Esophagus mucosa (tissue), 1 donor: ENCODE data around the gene RNASEH2C. TPM values are rescaled to one million over a fixed set of nuclear protein-coding genes. Genes with fewer than 3 reads are reported as not detected.
"Not testable (repeated sequence)": the region's sequence is repeated elsewhere in the genome, so short reads cannot be mapped to it uniquely, and the experiment has no call there.

Source experiments
- ATAC-seq: fragments of 200-7000 bp; cut with Tn5 transposase; one replicate; pipeline ENCODE4 v1.9.1; 2020
- total RNA-seq: library from RNA; stranded (reverse); gene quantifications from one replicate; pipeline ENCODE4 v1.2.4, GENCODE V29; 2023
- donor health status: DM: yes; HTN: yes; CAD: no.

The RNASEH2C gene
- total RNA-seq, 1 donor from 2014 or later, result 28.7 TPM

DNA sequence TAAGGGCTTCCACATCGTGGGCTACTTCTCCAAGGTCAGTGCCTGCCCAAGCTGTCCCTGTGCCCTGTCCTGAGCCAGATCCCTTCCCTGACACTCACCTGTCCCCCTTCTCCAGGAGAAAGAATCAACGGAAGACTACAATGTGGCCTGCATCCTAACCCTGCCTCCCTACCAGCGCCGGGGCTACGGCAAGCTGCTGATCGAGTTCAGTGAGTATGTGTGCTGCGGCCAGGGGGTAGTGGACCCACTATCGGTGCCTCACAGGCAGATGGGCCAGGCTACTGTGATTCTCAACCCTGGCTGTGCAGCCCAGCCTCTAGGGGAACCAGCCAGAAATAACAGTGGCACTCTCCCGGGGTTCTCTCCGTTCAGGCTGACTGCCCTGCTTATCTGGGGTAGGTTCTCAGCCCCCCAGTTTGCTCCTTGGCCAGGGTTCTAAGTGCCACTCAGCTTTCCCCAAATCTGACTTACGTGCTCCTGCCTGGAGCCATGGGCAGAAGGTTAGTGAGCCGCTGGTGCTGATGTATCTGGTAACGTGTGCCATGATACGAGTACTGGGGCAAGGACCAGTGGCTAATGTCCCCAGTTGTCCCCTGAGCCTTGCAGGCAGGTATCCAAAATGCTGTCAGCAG is 3.7 kb downstream of the RNASEH2C start:
- ATAC-seq, result no peak

DNA sequence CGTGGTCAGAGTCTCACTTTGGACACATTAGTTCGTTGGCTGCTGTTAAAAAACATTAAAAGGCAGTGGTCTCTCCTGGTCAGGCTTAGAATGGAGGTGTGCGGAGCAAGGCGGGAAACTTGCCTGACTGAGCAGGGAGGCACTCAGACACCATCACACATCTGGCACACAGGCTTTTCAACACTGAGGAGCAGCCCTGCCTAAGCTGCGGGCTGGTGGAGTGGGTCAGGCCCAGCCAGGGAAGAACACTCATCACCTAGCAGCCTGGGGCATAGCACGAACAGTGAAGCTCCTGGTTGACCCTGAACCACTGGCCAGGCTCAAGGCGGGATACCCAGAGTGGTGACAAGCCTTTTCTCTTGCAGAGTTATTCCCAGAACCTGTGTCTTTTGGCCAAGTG is 4.3 kb downstream of the RNASEH2C start:
- no peak for ATAC-seq

DNA sequence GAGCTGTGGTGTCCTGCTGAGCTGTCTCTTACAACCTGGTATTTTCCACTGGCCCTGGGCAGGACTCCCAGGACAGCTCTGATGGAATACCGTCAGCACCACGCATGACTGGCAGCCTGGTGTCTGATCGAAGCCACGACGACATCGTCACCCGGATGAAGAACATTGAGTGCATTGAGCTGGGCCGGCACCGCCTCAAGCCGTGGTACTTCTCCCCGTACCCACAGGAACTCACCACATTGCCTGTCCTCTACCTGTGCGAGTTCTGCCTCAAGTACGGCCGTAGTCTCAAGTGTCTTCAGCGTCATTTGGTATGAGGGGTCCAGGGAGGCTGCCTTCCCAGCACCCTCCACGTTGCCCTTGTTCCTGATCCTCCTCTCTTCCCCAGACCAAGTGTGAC is 6.2 kb downstream of the RNASEH2C start:
- ATAC-seq, result no peak

DNA sequence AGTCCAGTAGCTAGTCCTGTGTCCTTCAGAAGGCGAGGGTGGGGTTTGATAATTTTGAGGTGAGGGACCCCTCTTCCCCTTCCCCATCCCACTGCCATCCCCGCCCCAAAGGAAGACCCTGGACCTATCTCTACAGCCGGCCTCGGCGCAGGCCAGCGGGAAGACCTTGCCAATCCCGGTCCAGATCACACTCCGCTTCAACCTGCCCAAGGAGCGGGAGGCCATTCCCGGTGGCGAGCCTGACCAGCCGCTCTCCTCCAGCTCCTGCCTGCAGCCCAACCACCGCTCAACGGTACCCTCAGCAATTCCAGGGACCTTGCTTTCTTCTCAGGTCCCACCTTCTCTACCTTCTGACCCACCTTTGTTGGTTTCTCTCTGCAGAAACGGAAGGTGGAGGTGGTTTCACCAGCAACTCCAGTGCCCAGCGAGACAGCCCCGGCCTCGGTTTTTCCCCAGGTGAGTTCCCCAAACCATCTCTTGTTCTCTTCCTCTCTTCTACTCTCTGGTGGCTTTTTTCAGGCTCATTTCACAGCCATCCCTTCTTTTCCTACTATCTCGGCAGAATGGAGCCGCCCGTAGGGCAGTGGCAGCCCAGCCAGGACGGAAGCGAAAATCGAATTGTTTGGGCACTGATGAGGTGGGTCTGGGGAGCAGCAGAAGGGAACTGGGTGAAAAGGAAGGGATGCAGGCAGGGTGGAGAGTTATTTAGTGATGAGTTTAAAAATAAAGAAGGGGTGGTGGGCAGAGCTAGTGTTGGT is 7.2 kb downstream of the RNASEH2C start:
- ATAC-seq, result no peak

DNA sequence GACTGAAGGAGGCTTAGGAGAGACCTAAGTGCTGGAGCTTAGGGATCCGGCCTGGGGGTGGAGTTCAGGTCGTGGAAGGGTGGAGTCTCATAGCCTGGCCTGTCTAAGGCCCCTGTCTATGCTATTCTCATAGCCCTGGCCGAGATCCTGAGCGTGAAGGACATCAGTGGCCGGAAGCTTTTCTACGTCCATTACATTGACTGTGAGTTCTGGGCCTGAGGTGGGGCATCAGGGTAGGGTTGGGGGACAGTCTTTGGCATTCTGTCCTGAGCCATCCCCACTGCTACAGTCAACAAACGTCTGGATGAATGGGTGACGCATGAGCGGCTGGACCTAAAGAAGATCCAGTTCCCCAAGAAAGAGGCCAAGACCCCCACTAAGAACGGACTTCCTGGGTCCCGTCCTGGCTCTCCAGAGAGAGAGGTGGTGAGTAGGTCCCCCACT is 7.9 kb downstream of the RNASEH2C start:
- ATAC-seq, result no peak

DNA sequence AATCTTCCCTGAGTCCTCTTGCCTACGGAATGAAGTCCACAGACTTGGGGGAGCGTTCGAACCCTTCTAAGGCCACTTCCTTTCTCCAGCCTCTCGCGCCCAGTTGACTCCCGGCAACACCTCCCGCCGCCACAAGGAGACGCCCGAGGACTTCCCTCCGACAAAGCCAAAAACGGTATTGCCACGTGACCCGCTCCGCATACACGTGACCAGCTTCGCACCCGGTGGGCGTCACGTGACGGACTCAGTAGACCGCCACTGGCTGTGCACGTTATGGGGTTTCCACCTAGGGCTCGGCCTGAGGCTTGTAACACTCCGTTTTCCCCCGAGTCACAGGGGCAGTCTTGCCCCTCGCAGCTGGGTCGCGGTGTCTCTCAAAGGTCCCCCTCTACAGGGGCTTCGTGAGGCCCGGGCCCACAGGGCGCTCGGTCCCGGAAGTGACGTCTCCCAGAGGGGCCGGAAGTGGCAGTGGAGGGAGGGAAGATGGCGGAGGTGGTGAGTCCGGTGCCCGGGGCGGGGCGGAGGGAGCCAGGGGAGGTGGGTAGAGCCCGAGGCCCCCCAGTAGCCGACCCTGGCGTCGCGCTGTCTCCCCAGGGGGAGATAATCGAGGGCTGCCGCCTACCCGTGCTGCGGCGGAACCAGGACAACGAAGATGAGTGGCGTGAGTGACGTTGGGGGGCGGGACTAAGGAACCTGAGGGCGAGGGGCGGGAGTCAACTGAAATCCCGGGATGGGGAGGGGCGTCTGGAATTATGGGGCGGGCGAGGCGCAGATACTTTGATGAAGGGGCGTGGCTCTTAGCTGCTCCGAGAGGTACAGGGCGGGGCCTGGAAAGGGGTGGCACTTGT is 8.6 kb downstream of the RNASEH2C start, which contains the start of gene KAT5:
Gene KAT5, plus strand, starts transcription at position 468 of the 848 bp plus-strand sequence. Its CDS starts 16 bp downstream, at position 484.
- ATAC-seq, result peak; percentile 91

DNA sequence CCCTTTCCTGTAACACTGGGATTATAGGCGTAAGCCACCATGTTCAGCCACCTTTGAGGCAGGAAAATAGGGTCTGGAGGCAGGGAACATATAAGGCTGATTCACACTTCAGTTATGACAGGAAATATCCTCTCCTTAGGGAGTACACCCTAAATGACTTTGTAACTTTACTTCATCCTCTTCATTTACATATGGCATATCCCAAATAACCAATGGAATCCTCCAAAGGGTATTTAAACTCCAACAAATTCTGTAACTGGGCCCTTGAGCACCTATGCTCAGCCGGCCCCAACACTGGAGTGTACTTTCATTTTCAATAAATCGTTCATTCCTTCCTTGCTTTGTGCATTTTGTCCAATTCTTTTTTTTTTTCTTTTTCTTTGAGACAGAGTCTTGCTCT is 10.2 kb downstream of the RNASEH2C start:
- no peak for ATAC-seq

DNA sequence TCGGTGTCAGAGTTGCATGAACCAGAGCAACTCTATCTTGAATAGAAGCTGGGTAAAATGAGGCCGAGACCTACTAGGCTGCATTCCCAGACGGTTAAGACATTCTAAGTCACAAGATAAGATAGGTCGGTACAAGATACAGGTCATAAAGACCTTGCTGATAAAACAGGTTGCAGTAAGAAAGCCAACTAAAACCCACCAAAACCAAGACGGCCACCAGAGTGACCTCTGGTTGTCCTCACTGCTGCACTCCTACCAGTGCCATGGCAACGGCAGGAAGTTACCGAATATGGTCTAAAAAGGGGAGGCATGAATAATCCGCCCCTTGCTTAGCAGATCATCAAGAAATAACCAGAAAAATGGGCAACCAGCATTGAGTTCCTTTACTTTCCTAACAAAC is 10.9 kb downstream of the RNASEH2C start:
- ATAC-seq, result no peak

DNA sequence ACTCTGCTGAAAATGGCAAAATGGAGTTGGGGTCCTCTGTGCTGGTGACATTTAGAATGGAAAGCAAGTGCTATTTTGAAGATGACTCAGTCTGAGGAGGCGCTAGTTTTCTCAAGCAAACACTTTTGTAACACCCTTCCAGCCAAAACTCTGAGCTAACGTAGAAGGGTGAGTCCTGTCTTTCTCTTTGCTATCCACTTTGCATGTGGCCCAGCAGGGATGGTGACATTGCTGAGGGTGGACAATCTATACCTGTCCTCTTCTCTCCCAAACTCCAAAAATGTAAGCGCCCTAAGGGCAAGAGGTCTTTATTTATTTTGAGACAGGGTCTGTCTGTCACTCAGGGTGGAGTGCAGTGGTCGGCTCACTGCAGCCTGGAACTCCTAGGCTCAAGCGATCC is 12.1 kb downstream of the RNASEH2C start:
- no peak for ATAC-seq

DNA sequence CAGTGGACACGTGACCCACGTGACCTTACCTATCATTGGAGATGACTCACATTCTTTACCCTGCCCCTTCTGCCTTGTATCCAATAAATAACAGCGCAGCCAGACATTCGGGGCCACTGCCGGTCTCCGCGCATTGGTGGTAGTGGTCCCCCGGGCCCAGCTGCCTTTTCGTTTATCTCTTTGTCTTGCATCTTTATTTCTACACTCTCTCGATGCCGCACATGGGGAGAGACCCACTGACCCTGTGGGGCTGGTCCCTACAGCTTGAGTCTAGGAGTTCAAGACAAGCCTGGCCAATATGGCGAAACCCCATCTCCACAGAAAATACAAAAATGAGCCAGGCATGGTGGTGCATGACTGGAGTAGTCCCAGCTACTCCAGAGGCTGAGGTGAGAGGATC is 13.6 kb downstream of the RNASEH2C start:
- ATAC-seq, result not testable (repeated sequence)

DNA sequence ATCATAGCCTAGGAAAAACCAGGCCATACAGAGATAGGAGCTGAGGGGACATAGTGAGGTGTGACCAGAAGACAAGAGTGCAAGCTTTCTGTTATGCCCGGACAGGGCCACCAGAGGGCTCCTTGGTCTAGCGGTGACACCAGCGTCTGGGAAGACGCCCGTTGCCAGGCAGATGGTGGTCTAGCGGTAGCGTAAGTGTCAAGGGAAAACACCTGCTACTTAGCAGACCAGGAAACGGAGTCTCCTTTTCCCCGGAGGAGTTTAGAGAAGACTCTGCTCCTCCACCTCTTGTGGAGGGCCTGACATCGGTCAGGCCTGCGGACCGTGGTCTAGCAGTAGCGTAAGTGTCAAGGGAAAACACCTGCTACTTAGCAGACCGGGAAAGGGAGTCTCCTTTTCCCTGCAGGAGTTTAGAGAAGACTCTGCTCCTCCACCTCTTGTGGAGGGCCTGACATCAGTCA is 14.3 kb downstream of the RNASEH2C start:
- ATAC-seq, result not testable (repeated sequence)

DNA sequence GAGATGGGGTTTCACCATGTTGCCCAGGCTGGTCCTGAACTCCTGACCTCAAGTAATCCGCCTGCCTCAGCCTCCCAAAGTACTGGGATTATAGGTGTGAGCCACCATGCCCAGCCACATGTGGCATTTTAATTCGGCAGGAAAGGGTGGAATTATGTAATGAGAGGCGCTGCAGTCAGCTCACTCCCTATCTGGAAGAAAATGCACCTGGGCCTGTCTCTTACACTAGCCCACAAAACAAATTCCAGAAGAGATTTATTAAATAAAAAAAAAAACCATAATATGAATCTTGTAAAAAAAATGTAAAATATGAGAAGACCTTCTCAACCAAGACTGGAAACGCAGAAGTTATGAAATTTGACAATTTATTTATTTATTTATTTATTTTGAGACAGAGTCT is 16.8 kb downstream of the RNASEH2C start:
- ATAC-seq, result no peak

DNA sequence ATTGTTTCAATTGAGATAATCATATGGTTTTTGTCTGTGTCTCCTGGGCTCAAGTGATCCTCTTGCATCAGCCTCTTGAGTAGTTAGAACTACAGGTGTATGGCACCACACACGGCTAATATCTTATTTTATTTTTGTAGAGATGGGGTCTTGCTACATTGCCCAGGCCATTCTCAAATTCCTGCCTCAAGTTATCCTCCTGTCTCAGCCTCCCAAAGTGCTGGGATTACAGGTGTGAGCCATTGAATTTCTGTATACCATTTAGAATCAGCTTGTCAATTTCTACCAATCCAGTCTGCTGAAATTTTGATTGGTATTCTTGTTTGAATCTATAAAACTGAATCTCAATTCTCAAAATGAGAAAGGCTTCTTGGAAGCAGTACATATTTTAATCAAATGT is 18.9 kb downstream of the RNASEH2C start:
- no peak for ATAC-seq

DNA sequence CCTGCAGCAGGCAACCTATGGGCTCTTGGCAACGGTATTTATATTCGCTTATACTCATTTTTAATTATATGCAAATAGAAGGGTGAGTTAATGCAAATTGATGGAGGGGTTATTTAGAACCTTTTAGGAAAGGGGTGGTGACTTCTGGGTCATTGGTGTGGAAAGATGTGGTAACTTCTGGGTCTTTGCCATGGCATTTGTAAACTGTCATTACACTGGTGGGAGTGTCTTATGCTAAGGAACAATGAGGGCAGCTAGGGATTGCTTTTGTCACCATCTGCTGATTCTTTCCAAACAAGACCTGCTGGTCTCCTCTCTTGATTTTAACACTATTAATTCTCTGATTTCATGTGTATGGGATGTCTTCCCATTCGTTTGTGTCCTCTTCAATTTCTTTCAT is 20.2 kb downstream of the RNASEH2C start:
- peak; percentile 37 for ATAC-seq

DNA sequence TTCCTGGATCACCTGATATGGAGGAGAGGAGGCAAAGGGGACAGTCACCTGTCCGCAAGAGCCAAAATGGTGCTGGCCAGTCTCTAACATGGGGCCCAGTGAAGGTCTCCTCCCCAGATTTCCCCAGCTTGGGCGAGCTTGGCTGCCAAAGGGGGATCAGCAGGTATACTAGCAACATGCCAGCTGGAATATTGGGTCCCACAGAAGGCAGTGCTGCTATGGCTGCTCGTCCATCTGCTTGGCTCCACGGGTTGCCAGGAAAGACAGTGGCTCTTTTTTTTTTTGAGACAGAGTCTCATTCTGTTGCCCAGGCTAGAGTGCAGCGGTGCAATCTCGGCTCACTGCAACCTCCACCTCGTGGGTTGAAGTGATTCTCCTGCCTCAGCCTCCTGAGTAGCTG is 21.3 kb downstream of the RNASEH2C start:
- no peak for ATAC-seq

DNA sequence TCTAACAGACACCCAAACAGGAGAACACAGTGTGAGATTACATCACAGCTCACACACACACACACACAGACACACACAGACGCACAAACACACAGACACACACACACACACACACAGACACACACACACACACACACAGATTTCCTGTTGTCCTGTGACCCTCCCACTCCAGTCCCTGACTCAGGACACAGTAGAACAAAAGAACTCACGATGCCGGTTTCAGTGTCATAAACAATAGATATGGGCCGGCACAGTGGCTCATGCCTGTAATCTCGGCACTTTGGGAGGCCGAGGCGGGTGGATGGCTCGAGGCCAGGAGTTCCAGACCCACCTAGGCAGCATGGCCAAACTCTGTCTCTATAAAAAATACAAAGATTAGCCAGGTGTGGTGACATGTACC is 22.4 kb downstream of the RNASEH2C start:
- peak; percentile 71 for ATAC-seq

DNA sequence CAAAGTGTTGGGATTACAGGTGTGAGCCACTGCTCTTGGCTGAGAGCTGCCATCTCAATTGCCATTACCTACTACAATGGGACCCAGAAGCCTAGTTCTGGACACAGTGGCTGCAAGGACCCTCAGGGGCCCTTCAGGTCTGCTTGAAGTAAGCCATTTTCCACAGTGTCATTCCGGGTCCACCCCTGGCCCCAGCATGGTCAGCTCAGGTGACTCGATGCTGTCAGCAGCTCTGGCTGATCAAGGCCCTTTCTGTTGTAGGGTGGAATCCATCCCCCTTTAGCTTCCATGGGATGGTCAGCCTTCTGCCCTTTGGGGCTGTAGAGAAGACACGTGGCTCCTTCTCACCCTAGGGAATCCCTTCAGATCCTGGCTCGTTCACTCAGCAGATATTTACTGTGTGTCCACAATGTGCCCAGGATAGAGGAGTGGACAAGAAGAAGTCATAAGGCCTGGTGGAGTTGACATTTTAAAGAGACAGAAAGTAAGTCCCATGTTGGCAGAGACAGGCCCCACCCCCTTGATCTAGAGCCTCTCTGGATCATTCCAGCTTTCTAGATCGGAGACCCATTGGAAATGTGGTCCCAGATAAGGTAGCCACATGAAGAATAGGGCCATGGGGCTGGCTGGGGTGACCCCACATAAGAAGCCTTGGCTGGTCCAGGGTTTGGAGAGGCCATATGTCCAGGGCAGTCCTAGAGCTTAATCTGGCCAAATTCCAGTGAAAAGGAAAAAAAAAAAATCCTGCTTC is 23.6 kb downstream of the RNASEH2C start:
- ATAC-seq, result no peak

DNA sequence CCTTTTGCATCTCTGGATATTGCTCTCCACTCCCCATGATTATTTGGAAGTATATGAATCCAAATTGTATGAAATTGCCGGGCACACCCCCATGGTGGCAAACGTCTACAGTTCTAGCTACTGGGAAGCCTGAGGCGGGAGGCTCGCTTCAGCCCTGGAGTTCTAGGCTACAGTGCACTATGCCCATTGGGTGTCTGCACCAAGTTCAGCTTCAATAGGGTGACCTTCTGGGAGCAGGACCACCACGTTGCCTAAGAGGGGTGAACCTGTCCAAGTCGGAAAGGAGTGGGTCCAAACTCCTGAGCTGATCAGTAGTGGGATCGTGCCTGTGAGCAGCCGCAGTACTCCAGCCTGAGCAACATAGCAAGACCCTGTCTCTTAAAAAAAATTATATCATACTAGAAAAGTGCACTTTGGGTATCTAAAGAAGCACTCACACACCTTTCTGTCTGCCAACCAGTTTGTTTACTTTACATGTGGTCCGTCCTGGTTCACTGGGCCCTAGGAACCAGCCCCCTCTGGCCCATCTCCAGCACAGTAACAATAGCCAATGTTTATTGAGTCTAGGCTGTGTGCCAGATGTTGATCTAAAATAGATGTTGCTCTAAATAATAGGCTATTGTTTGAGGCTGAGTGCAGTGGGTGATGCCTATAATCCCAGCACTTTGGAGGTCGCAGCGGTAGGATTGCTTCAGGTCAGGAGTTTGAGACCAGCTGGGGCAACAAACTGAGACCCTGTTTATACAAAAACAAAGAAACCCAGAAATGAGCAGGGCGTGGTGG is 24.9 kb downstream of the RNASEH2C start:
- ATAC-seq, result peak; percentile 53

DNA sequence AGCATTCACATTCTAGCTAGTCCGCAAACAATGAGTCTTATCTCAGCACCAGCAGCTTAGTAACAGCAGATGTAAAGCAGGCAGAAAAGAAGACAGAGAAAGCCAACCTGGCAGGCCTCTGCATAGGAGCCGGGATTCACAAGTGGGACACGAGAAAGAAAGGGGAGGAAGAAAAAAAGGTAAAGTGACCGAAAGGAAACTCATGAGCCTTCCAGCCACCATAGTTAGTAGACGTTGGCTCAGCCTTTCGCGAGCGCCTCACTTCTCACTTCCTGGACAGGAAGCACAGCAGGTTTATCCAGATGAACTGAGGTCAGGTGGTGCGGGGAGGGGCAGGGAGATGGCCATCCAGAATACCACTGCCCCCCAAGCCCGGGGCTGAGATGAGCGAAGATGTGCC is 28.2 kb downstream of the RNASEH2C start:
- peak; percentile 77 for ATAC-seq

DNA sequence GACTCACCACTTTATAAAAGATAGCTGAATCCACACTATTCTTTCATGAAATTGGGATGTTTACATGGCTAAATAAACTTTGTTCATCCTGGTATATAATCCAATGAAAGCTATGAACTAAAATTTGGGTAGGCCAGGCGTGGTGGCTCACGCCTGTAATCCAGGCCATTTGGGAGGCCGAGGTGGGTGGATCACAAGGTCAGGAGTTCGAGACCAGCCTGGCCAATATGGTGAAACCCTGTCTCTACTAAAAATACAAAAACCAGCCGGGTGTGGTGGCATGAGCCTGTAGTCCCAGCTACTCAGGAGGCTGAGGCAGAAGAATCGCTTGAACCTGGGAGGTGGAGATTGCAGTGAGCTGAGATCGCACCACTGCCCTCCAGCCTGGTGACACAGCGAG is 28.8 kb downstream of the RNASEH2C start:
- not testable (repeated sequence) for ATAC-seq

DNA sequence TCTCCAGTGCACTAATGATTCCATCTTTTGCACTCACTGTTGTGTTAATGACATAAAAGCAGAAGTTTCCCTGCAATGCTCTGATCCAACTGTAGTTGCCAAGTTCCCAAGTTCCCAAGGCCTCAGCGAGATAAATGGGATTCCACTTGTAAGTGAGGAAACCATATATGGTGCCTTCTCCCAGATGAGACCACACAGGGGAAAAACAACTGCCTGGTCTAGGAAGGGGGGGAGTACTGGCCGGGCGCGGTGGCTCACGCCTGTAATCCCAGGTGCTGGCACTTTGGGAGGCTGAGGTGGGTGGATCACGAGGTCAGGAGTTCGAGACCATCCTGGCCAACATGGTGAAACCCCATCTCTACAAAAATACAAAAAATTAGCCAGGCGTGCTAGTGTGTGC is 34.6 kb downstream of the RNASEH2C start:
- no peak for ATAC-seq

DNA sequence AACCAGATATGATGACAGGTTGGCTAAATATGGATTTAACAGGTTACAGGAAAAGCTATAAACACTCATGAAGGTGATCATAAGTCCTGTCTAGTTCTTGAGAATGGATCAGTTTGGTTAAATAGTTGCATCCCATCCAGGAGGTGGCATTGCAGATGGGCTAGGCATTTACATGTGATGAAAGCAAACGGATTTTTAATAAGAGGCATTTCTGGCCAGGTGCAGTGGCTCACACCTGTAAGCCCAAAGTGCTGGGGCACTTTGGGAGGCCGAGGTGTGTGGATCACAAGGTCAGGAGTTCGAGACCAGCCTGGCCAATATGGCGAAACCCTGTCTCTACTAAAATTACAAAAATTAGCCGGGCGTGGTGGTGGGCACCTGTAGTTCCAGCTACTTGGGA is 37.1 kb downstream of the RNASEH2C start:
- ATAC-seq, result not testable (repeated sequence)
